GM23338 (cell line): Measurements from ENCODE around the gene MAP2K5.

ENCODE experiments used
- CREB1 ChIP-seq: fragments of 250-450 bp; sonication (Bioruptor Pico); IDR thresholded peaks from 2 replicates; pipeline ENCODE4 v1.5.0; 2020; ENCODE audit warnings: low read depth, mild to moderate bottlenecking, moderate library complexity
- CTCF ChIP-seq, 2 experiments: fragments of 200-600 bp in 1 of 2; sonication (generic) in 1 of 2; conservative IDR thresholded peaks; 2 replicates each; pipeline versions ENCODE4 v1.5.1 to v1.6.1; 2016 to 2017; ENCODE audit warnings: antibody characterized with exemption in 2 of 2, low read depth in 2 of 2, mild to moderate bottlenecking in 2 of 2, moderate library complexity in 1 of 2
- EZH2 ChIP-seq: fragments of 200-600 bp; sonication (generic); IDR thresholded peaks from one replicate; pipeline ENCODE4 v1.8.0; 2017; ENCODE audit warnings: antibody characterized with exemption, mild to moderate bottlenecking, low read depth; ENCODE audit not compliant: unreplicated experiment

GRCh38 chr15:67803299-67803698, 260.8 kb downstream of the MAP2K5 start:
- TF ChIP-seq EZH2 (no peak), CTCF (conservative IDR thresholded peaks at IDR 0.05; ENCODE audit: low read depth in 2 of 2) (no peak), CREB1 (CRISPR knock-in tag) (no peak)
